ENCODE results near the gene DBX2.
"Not testable (repeated sequence)": the region's sequence is repeated elsewhere in the genome, so short reads cannot be mapped to it uniquely, and the experiment has no call there.

Gene DBX2

DNA sequence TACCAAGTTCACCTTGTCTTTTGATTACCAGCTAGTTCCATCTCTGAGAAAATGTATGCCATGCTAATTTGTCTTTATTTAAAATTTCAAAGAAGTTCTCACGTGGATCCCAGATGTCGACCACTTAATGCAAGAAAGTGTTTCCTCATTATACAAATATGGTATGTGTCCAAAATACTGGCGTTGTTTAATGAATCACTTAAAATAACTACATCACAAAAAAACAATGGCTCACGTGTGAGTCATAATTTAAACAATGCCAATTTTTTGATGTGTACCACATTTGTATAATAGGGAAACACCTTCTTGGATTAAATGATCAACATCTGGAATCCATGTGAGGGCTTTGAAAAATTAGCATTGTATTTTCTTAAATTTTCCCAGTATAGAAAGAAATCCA lies 40.8 kb downstream of the DBX2 start:
- DNase-seq (ENCODE audit: low read depth): peak; percentile 65

DNA sequence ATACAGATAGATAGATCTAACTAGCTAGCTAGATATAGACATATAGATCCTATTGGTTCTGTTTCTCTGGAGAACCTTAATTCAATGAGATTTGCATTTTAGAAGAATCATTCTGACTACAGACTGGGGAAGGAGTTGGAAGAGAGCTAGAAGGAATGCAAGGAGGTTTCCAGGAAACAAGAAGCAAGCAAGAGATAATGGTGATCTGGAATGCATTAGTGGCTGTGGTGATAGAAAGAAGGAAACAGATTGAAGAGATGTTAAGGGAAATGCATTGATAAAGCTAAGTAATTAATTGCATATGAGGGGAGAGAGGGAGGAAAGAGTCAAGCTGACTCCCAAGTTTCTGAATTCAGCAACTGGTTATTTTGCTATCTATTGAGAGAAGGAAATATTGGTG lies 42.7 kb downstream of the DBX2 start:
- DNase-seq (ENCODE audit: low read depth): no peak

DNA sequence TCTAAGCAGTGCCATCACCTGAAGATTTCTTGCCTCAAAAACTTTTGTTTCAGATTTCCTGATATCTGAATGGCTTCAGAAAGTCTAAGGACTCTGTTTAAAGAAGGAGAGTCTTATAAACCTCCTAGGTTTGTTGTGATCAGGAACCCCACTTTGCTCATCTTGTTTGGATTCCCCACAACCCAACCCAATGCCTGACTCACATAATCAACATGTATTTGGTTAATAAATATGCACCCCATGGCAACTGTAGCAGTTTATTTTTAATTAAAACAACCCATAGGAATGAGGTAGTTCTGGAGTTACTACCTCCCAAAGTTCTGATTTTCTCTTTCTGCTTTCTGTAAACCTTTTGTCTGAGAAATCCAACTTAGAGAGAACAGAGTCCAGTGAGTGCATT lies 51.5 kb downstream of the DBX2 start:
- DNase-seq (ENCODE audit: low read depth): peak; percentile 16

DNA sequence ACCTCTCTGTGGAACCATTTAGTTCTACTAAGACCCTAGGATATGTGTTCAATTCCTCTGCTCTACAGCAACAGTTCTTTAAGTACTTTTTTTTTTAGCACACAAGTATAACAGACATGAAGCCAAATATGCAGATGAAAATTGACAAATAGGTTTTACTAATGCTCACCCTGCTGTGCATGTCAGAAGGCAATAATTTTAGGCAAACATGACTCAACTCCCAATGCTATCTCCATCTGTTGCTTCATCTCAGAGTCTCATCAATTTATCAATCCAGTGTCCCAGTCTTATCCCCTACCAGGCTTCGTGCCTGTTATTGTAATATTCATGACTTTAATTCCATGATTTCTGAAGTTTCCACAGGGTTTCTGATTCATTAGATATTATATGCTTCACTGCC lies 57.7 kb downstream of the DBX2 start:
- DNase-seq (ENCODE audit: low read depth): no peak

DNA sequence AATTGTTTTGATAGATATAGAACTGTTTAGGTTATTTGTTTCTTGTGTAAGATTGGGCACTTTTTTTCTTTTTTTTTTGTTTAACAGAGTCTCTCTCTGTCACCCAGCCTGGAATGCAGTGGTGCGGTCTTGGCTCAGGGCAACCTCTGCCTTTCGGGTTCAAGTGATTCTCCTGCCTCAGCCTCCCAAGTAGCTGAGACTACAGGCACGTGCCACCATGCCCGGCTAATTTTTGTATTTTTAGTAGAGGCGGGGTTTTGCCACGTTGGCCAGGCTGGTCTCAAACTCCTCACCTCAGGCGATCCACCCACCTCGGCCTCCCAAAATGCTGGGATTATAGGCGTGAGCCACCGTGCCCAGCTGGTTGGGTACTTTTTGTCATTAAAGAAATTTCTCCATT lies 66.0 kb downstream of the DBX2 start:
- not testable (repeated sequence) for DNase-seq (ENCODE audit: low read depth)

DNA sequence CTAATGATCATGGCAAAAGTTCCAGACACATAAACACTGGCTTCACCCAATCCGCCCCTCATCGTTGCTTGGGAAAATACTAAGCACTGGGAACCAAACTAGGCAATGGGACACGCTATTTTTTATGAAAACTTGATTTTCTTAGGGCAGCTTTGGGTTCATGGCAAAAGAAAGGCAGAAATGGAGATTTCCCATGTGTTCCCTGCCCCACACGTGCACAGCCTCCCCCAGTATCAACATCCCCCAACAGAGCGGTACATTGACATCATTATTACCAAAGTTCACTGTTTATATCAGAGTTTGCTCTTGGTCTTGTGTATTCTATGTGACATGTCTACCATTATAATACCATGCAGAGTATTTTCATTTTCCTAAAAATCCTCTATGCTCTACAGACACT lies 71.0 kb downstream of the DBX2 start:
- no peak for DNase-seq (ENCODE audit: low read depth)

DNA sequence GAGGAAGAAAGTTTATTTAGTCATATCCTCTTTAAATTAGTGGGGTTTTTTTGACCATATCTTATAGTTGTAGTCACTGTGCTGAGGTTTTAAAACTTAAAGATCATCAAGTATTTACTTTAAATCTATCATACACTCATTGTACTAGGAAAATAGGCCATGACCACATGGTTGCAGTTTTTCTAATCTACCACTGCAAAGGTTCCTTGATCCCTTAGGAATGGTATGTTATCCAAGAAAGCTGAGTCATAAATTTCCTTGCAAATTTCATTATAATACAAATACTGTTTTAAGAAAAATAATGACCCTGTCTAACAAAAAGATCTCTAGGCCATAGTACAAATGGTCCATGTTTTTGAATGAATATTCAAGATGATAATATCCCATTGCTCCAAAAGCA lies 74.7 kb downstream of the DBX2 start:
- no peak for DNase-seq (ENCODE audit: low read depth)

DNA sequence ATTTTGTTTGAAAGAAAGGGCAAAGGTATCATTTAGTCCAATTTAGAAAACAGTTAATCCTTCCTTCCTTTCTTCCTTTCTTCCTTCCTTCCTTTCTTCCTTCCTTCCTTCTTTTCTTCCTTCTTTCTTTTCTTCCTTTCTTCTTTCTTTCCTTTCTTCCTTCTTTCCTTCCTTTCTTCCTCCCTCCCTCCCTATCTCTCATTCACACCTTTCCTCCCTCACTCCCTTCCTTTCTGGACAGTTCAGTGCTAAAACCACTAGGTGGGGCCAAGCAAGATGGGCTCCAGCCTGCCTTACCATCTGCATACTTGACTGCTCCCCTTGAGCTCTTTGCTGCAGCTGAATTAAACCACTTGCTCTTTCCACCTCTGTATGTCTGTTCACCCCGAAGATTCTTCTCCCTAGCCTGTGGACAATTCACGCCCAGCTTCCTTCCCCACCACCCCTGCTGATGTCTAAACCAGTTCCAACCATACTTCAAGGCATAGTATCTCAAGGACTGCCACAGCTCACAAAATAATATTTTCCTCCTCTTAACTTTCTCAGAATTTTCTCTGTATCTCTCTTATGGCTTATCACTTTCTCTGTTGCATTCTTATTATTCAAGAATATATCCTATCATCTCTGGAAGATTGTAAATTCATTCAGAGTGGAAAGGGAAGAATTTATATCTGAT lies 78.0 kb downstream of the DBX2 start:
- DNase-seq (ENCODE audit: low read depth): peak; percentile 3

DNA sequence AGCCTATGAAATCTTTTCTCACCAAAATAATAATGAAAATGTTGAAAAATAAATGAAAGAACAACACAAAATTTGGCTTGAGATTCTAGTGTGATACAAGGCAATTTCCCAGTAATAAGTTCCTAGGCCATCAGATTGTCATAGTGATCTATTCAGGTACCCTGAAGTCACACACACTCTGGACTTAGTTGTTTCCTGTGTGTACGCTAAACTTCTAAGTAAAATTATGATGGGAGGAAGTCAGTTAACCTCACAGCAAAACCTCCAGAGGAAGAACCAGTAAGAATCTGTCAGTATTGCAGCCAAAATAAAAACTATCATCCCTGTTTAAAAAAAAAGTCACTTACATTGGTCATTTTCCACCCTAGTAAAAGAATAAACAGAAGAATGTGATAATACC lies 81.9 kb downstream of the DBX2 start:
- no peak for DNase-seq (ENCODE audit: low read depth)

All from fibroblast of gingiva (primary cell).